GM23338 (cell line): ENCODE data around the gene RAPGEFL1. TPM values are rescaled to one million over a fixed set of nuclear protein-coding genes. Genes with fewer than 3 reads are reported as not detected.

Experiments used
- ATAC-seq: fragments of 200-7000 bp; cut with Tn5 transposase; 3 replicates; pipeline ENCODE4 v1.9.1; 2020
- DNase-seq: peaks from one replicate; pipeline ENCODE4 v3.0.0-alpha.2; 2015; ENCODE audit warnings: low spot score
- H2AFZ ChIP-seq: fragments of 200-600 bp; sonication (generic); 2 replicates; pipeline ENCODE4 v1.8.0; 2016; ENCODE audit warnings: antibody characterized with exemption, mild to moderate bottlenecking, moderate library complexity
- H3F3A ChIP-seq: fragments of 200-600 bp; sonication (generic); replicated peaks from 2 replicates; pipeline ENCODE4 v1.8.0; 2017; ENCODE audit warnings: antibody characterized with exemption, mixed run types, low read depth
- H3K27ac ChIP-seq: fragments of 200-600 bp; sonication (generic); 2 replicates; pipeline ENCODE4 v1.6.1; 2016; ENCODE audit warnings: low read depth
- H3K27me3 ChIP-seq: fragments of 200-600 bp; sonication (generic); 2 replicates; pipeline ENCODE4 v1.8.0; 2016; ENCODE audit warnings: mild to moderate bottlenecking, mixed run types, moderate library complexity; ENCODE audit not compliant: insufficient read depth
- H3K36me3 ChIP-seq: fragments of 200-600 bp; sonication (generic); 2 replicates; pipeline ENCODE4 v1.8.0; 2016; ENCODE audit warnings: mild to moderate bottlenecking; ENCODE audit not compliant: insufficient read depth
- H3K4me1 ChIP-seq: fragments of 200-600 bp; sonication (generic); 2 replicates; pipeline ENCODE4 v1.8.0; 2016; ENCODE audit warnings: mild to moderate bottlenecking, moderate library complexity; ENCODE audit not compliant: insufficient read depth
- H3K4me2 ChIP-seq: fragments of 200-600 bp; sonication (generic); 2 replicates; pipeline ENCODE4 v1.7.1; 2017; ENCODE audit warnings: mixed run types
- H3K4me3 ChIP-seq: fragments of 200-600 bp; sonication (generic); 2 replicates; pipeline ENCODE4 v1.6.1; 2016; ENCODE audit warnings: mixed run types
- H3K79me2 ChIP-seq: fragments of 200-600 bp; sonication (generic); replicated peaks from 2 replicates; pipeline ENCODE4 v1.8.0; 2017; ENCODE audit warnings: mild to moderate bottlenecking; ENCODE audit not compliant: insufficient read depth
- H3K9me2 ChIP-seq: fragments of 200-600 bp; sonication (generic); 2 replicates; pipeline ENCODE4 v1.8.0; 2017; ENCODE audit not compliant: insufficient read depth
- H4K20me1 ChIP-seq: fragments of 200-600 bp; sonication (generic); replicated peaks from 2 replicates; pipeline ENCODE4 v1.8.0; 2017; ENCODE audit warnings: mild to moderate bottlenecking; ENCODE audit not compliant: insufficient read depth
- H3K27ac Mint-ChIP-seq: 2 replicates; pipeline ENCODE4 v1.8.0; 2020; ENCODE audit warnings: inconsistent platforms, mild to moderate bottlenecking, moderate library complexity, mixed read lengths
- H3K27me3 Mint-ChIP-seq: 3 replicates; pipeline ENCODE4 v1.8.0; 2022; ENCODE audit warnings: low read depth, mild to moderate bottlenecking, moderate library complexity, mixed read lengths, inconsistent platforms; ENCODE audit not compliant: insufficient read depth, poor library complexity
- H3K36me3 Mint-ChIP-seq: 3 replicates; pipeline ENCODE4 v1.8.0; 2021; ENCODE audit warnings: low read depth, mild to moderate bottlenecking, inconsistent platforms, moderate library complexity, mixed read lengths
- H3K4me1 Mint-ChIP-seq: 3 replicates; pipeline ENCODE4 v1.8.0; 2020; ENCODE audit warnings: mild to moderate bottlenecking, inconsistent platforms, mixed read lengths
- H3K4me3 Mint-ChIP-seq: 3 replicates; pipeline ENCODE4 v1.8.0; 2021; ENCODE audit warnings: moderate library complexity, mild to moderate bottlenecking, inconsistent platforms, mixed read lengths
- H3K9me3 Mint-ChIP-seq: 3 replicates; pipeline ENCODE4 v1.8.0; 2020; ENCODE audit warnings: moderate library complexity, mild to moderate bottlenecking, inconsistent platforms, mixed read lengths
- CREB1 ChIP-seq: fragments of 250-450 bp; sonication (Bioruptor Pico); IDR thresholded peaks from 2 replicates; pipeline ENCODE4 v1.5.0; 2020; ENCODE audit warnings: low read depth, mild to moderate bottlenecking, moderate library complexity
- EZH2 ChIP-seq: fragments of 200-600 bp; sonication (generic); IDR thresholded peaks from one replicate; pipeline ENCODE4 v1.8.0; 2017; ENCODE audit warnings: antibody characterized with exemption, mild to moderate bottlenecking, low read depth; ENCODE audit not compliant: unreplicated experiment
- EZH2phosphoT487 ChIP-seq: fragments of 200-600 bp; sonication (generic); IDR thresholded peaks from one replicate; pipeline ENCODE4 v1.8.1; 2018; ENCODE audit warnings: antibody characterized with exemption; ENCODE audit not compliant: unreplicated experiment
- JUNB ChIP-seq: IDR thresholded peaks from one replicate; pipeline ENCODE4 v1.6.1; 2016; ENCODE audit warnings: antibody characterized with exemption; ENCODE audit not compliant: unreplicated experiment
- NANOG ChIP-seq: IDR thresholded peaks from 2 replicates; pipeline ENCODE4 v1.6.1; 2016; ENCODE audit warnings: antibody characterized with exemption, borderline replicate concordance
- POLR2AphosphoS5 ChIP-seq: IDR thresholded peaks from 2 replicates; pipeline ENCODE4 v1.6.1; 2016; ENCODE audit warnings: antibody characterized with exemption, low read depth
- STAT1 ChIP-seq: IDR thresholded peaks from one replicate; pipeline ENCODE4 v1.6.1; 2016; ENCODE audit warnings: antibody characterized with exemption; ENCODE audit not compliant: unreplicated experiment
- ZNF331 ChIP-seq: fragments of 250-450 bp; sonication (Bioruptor Pico); IDR thresholded peaks from 2 replicates; pipeline ENCODE4 v1.5.0; 2020; ENCODE audit warnings: low read depth, mild to moderate bottlenecking, moderate library complexity
- polyA plus RNA-seq: library from polyadenylated mRNA; unstranded; fragments of >200 nt; fragmentation: Nextera tagmentation; extraction: Ambion mirVana; gene quantifications from 2 replicates; pipeline ENCODE4 v1.2.1, GENCODE V29; 2016
- total RNA-seq: library from RNA; depleted of rRNA; stranded (reverse); fragments of >200 nt; shearing (Covaris generic); gene quantifications from 2 replicates; pipeline ENCODE4 v1.2.3, GENCODE V29; 2014
- TF ChIP-seq, protein P1 (sequence below): IDR thresholded peaks from one replicate; pipeline ENCODE4 v1.6.1; 2018; ENCODE audit warnings: antibody characterized with exemption; ENCODE audit not compliant: unreplicated experiment
- TF ChIP-seq, protein P2 (sequence below), 2 experiments: fragments of 200-600 bp in 1 of 2; sonication (generic) in 1 of 2; conservative IDR thresholded peaks; 2 replicates each; pipeline versions ENCODE4 v1.5.1 to v1.6.1; 2016 to 2017; ENCODE audit warnings: antibody characterized with exemption in 2 of 2, low read depth in 2 of 2, mild to moderate bottlenecking in 2 of 2, moderate library complexity in 1 of 2
- TF ChIP-seq, protein P3 (sequence below): fragments of 250-450 bp; sonication (Bioruptor Pico); IDR thresholded peaks from 2 replicates; pipeline ENCODE4 v1.5.0; 2020; ENCODE audit warnings: mild to moderate bottlenecking, moderate library complexity

Gene RAPGEFL1
- total and polyA plus RNA-seq, 2 experiments from 2014 or later = 6.7 to 14.0 TPM

DNA sequence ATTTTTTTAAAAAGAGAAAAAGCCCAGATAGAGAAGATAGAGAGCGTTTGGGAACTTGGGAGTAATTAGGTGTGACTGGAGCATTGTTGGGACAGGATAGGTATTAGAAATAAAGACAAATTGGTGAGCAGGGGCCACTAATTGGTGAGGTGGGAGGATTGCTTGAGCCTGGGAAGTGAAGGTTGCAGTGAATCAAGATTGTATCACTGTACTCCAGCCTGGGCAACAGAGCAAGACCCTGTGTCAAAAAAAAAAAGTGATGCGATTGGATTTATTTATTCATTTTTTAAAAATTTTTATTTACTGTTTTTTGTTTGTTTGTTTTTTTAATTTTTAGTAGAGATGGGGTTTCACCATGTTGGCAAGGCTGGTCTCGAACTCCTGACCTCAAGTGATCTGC is 31.8 kb upstream of the RAPGEFL1 start:
- ATAC-seq (no peak), DNase-seq (no peak)
- peak overlapping the region; percentile 70; the same call in 1 of the 2 replicates for H3K27ac Mint-ChIP-seq
- peaks cover 13% of the 10 kb centered on the region for H3K27me3 Mint-ChIP-seq
- Histone ChIP-seq H3K4me2 (no peak overlapping the region), H3K36me3 (peaks cover 34% of the 10 kb centered on the region), H3K9me2 (no peaks in the 10 kb centered on the region), H3F3A (peaks cover 14% of the 10 kb centered on the region), H4K20me1 (peaks cover 19% of the 10 kb centered on the region), H3K79me2 (peaks cover 93% of the 10 kb centered on the region), H3K4me1 (peaks cover 5% of the 10 kb centered on the region; the same call in 1 of the 2 replicates), H3K27ac (no peak overlapping the region), H3K27me3 (no peaks in the 10 kb centered on the region), H2AFZ (no peak overlapping the region), H3K4me3 (no peak overlapping the region)
- no peak for TF ChIP-seq EZH2
- H3K36me3 Mint-ChIP-seq = peaks cover 83% of the 10 kb centered on the region
- H3K4me1 Mint-ChIP-seq = peaks cover 16% of the 10 kb centered on the region
- H3K9me3 Mint-ChIP-seq = no peaks in the 10 kb centered on the region
- no peak overlapping the region for H3K4me3 Mint-ChIP-seq

DNA sequence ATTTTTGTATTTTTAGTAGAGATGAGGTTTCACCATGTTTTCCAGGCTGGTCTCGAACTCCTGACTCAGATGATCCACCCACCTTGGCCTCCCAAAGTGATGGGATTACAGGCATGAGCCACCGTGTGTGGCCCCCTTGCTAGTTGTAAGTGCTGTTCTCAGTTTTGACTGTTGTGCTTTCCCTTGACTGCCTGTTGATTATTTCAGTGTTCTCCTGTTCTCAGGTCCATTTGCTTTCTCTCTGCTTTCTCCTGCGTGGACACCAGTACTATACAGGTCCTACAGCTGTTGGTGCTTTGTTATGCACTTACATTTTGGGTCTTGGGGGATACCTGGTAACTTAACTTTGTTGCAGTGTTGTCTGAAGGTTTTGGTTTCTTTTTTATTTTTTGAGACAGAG is 28.7 kb upstream of the RAPGEFL1 start:
- no peak overlapping the region for H3K27ac ChIP-seq
- H4K20me1 ChIP-seq = peaks cover 24% of the 10 kb centered on the region
- no peaks in the 10 kb centered on the region for H3K9me3 Mint-ChIP-seq
- no peaks in the 10 kb centered on the region; the same call in 2 of the 3 replicates for H3K4me1 Mint-ChIP-seq
- H2AFZ ChIP-seq = no peak overlapping the region
- no peaks in the 10 kb centered on the region for H3K27me3 ChIP-seq
- ATAC-seq = no peak
- H3F3A ChIP-seq = no peaks in the 10 kb centered on the region; the same call in none of the 2 replicates
- peaks cover 37% of the 10 kb centered on the region for H3K36me3 ChIP-seq
- H3K4me3 ChIP-seq = no peak overlapping the region
- H3K27me3 Mint-ChIP-seq = peaks cover 10% of the 10 kb centered on the region
- H3K4me2 ChIP-seq = no peak overlapping the region
- H3K9me2 ChIP-seq = no peaks in the 10 kb centered on the region
- no peaks in the 10 kb centered on the region for H3K4me1 ChIP-seq
- no peak for DNase-seq
- no peak overlapping the region; the same call in 2 of the 3 replicates for H3K4me3 Mint-ChIP-seq
- H3K79me2 ChIP-seq = peaks cover 96% of the 10 kb centered on the region
- no peak overlapping the region for H3K27ac Mint-ChIP-seq
- H3K36me3 Mint-ChIP-seq = peaks cover 76% of the 10 kb centered on the region
- TF ChIP-seq, protein P1, sequence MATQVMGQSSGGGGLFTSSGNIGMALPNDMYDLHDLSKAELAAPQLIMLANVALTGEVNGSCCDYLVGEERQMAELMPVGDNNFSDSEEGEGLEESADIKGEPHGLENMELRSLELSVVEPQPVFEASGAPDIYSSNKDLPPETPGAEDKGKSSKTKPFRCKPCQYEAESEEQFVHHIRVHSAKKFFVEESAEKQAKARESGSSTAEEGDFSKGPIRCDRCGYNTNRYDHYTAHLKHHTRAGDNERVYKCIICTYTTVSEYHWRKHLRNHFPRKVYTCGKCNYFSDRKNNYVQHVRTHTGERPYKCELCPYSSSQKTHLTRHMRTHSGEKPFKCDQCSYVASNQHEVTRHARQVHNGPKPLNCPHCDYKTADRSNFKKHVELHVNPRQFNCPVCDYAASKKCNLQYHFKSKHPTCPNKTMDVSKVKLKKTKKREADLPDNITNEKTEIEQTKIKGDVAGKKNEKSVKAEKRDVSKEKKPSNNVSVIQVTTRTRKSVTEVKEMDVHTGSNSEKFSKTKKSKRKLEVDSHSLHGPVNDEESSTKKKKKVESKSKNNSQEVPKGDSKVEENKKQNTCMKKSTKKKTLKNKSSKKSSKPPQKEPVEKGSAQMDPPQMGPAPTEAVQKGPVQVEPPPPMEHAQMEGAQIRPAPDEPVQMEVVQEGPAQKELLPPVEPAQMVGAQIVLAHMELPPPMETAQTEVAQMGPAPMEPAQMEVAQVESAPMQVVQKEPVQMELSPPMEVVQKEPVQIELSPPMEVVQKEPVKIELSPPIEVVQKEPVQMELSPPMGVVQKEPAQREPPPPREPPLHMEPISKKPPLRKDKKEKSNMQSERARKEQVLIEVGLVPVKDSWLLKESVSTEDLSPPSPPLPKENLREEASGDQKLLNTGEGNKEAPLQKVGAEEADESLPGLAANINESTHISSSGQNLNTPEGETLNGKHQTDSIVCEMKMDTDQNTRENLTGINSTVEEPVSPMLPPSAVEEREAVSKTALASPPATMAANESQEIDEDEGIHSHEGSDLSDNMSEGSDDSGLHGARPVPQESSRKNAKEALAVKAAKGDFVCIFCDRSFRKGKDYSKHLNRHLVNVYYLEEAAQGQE = no peak
- TF ChIP-seq, protein P2, sequence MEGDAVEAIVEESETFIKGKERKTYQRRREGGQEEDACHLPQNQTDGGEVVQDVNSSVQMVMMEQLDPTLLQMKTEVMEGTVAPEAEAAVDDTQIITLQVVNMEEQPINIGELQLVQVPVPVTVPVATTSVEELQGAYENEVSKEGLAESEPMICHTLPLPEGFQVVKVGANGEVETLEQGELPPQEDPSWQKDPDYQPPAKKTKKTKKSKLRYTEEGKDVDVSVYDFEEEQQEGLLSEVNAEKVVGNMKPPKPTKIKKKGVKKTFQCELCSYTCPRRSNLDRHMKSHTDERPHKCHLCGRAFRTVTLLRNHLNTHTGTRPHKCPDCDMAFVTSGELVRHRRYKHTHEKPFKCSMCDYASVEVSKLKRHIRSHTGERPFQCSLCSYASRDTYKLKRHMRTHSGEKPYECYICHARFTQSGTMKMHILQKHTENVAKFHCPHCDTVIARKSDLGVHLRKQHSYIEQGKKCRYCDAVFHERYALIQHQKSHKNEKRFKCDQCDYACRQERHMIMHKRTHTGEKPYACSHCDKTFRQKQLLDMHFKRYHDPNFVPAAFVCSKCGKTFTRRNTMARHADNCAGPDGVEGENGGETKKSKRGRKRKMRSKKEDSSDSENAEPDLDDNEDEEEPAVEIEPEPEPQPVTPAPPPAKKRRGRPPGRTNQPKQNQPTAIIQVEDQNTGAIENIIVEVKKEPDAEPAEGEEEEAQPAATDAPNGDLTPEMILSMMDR (conservative IDR thresholded peaks at IDR 0.05; ENCODE audit: low read depth in 2 of 2) = no peak
- TF ChIP-seq STAT1 (no peak), EZH2phosphoT487 (no peak), JUNB (no peak), EZH2 (no peak), NANOG (no peak), CREB1 (CRISPR knock-in tag) (no peak), POLR2AphosphoS5 (no peak), ZNF331 (CRISPR knock-in tag) (no peak)
- TF ChIP-seq, protein P3, sequence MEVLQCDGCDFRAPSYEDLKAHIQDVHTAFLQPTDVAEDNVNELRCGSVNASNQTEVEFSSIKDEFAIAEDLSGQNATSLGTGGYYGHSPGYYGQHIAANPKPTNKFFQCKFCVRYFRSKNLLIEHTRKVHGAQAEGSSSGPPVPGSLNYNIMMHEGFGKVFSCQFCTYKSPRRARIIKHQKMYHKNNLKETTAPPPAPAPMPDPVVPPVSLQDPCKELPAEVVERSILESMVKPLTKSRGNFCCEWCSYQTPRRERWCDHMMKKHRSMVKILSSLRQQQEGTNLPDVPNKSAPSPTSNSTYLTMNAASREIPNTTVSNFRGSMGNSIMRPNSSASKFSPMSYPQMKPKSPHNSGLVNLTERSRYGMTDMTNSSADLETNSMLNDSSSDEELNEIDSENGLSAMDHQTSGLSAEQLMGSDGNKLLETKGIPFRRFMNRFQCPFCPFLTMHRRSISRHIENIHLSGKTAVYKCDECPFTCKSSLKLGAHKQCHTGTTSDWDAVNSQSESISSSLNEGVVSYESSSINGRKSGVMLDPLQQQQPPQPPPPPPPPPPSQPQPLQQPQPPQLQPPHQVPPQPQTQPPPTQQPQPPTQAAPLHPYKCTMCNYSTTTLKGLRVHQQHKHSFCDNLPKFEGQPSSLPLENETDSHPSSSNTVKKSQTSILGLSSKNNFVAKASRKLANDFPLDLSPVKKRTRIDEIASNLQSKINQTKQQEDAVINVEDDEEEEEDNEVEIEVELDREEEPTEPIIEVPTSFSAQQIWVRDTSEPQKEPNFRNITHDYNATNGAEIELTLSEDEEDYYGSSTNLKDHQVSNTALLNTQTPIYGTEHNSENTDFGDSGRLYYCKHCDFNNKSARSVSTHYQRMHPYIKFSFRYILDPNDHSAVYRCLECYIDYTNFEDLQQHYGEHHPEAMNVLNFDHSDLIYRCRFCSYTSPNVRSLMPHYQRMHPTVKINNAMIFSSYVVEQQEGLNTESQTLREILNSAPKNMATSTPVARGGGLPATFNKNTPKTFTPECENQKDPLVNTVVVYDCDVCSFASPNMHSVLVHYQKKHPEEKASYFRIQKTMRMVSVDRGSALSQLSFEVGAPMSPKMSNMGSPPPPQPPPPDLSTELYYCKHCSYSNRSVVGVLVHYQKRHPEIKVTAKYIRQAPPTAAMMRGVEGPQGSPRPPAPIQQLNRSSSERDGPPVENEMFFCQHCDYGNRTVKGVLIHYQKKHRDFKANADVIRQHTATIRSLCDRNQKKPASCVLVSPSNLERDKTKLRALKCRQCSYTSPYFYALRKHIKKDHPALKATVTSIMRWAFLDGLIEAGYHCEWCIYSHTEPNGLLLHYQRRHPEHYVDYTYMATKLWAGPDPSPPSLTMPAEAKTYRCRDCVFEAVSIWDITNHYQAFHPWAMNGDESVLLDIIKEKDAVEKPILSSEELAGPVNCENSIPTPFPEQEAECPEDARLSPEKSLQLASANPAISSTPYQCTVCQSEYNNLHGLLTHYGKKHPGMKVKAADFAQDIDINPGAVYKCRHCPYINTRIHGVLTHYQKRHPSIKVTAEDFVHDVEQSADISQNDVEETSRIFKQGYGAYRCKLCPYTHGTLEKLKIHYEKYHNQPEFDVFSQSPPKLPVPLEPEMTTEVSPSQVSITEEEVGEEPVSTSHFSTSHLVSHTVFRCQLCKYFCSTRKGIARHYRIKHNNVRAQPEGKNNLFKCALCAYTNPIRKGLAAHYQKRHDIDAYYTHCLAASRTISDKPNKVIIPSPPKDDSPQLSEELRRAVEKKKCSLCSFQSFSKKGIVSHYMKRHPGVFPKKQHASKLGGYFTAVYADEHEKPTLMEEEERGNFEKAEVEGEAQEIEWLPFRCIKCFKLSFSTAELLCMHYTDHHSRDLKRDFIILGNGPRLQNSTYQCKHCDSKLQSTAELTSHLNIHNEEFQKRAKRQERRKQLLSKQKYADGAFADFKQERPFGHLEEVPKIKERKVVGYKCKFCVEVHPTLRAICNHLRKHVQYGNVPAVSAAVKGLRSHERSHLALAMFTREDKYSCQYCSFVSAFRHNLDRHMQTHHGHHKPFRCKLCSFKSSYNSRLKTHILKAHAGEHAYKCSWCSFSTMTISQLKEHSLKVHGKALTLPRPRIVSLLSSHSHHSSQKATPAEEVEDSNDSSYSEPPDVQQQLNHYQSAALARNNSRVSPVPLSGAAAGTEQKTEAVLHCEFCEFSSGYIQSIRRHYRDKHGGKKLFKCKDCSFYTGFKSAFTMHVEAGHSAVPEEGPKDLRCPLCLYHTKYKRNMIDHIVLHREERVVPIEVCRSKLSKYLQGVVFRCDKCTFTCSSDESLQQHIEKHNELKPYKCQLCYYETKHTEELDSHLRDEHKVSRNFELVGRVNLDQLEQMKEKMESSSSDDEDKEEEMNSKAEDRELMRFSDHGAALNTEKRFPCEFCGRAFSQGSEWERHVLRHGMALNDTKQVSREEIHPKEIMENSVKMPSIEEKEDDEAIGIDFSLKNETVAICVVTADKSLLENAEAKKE (CRISPR knock-in tag) = no peak
